AG10803 (cell line): ENCODE measurements around the gene HLCS.
A peak's percentile ranks its signal among the peaks of the same experiment; 100 is the strongest.

Experiments used
- DNase-seq: peaks from one replicate; pipeline ENCODE4 v3.0.0; 2010; ENCODE audit warnings: low read depth
- H3K4me3 ChIP-seq: 2 replicates; pipeline ENCODE4 v1.5.1; 2011; ENCODE audit warnings: mild to moderate bottlenecking, low read length, control low read depth
- CTCF ChIP-seq: conservative IDR thresholded peaks from 2 replicates; pipeline ENCODE4 v1.5.1; 2011; ENCODE audit warnings: mild to moderate bottlenecking, low read length, control low read depth, inconsistent platforms

The HLCS gene

GRCh38 chr21:36813052-36813451, 153.4 kb downstream of the HLCS start:
- H3K4me3 ChIP-seq, result no peak overlapping the region
- no peak for TF ChIP-seq CTCF
- DNase-seq, result peak; percentile 70

- TF ChIP-seq CTCF, result no peak
- H3K4me3 ChIP-seq, result no peak overlapping the region
- DNase-seq, result no peak
These were observed 154.7 kb downstream of the HLCS start for GRCh38 chr21:36811762-36812161.

- no peak for TF ChIP-seq CTCF
- H3K4me3 ChIP-seq, result no peak overlapping the region
- DNase-seq, result no peak
These were observed 156.0 kb downstream of the HLCS start for GRCh38 chr21:36810443-36810842.

- DNase-seq, result no peak
- no peak for TF ChIP-seq CTCF
- H3K4me3 ChIP-seq, result no peak overlapping the region
These were observed 159.0 kb downstream of the HLCS start for GRCh38 chr21:36807422-36807928.

- DNase-seq, result peak; percentile 27
- H3K4me3 ChIP-seq, result no peak overlapping the region
- TF ChIP-seq CTCF, result no peak
These were observed 160.4 kb downstream of the HLCS start for GRCh38 chr21:36806103-36806502.

- no peak overlapping the region for H3K4me3 ChIP-seq
- TF ChIP-seq CTCF, result no peak
- no peak for DNase-seq
These were observed 161.4 kb downstream of the HLCS start for GRCh38 chr21:36804874-36805611.

GRCh38 chr21:36803816-36804439, 162.5 kb downstream of the HLCS start:
- H3K4me3 ChIP-seq, result no peak overlapping the region
- TF ChIP-seq CTCF, result no peak
- DNase-seq, result no peak
